Left lobe of liver (tissue), 1 donor: ENCODE results near the gene PCED1A. TPM values are rescaled to one million over a fixed set of nuclear protein-coding genes. Genes with fewer than 3 reads are reported as not detected.

Experiments used
- total RNA-seq: library from RNA; stranded (reverse); gene quantifications from one replicate; pipeline ENCODE4 v1.2.1, GENCODE V29; 2021
- donor health status: DM: no; HTN: yes; CAD: no.

The PCED1A gene
- total RNA-seq, 1 donor from 2014 or later, result 21.4 TPM

Other genes with a start within 250 kb of the PCED1A start
- 30.4 TPM for gene NOP56, start 188.0 kb downstream of the PCED1A start, total RNA-seq
- gene IDH3B, start 176.4 kb downstream of the PCED1A start, total RNA-seq, result 46.9 TPM
- gene EBF4, start 147.9 kb downstream of the PCED1A start, total RNA-seq, result 8.9 TPM
- not detected for gene CPXM1, start 40.0 kb downstream of the PCED1A start, total RNA-seq
- not detected for gene C20orf141, start 25.7 kb downstream of the PCED1A start, total RNA-seq
- not detected for gene TMEM239, start 24.3 kb downstream of the PCED1A start, total RNA-seq
- 19.3 TPM for gene VPS16, start 90 bp upstream of the PCED1A start, total RNA-seq
- gene PTPRA, start 32.8 kb upstream of the PCED1A start, total RNA-seq, result 15.3 TPM
- gene GNRH2, start 203.0 kb upstream of the PCED1A start, total RNA-seq, result 1.6 TPM
- gene MRPS26, start 205.4 kb upstream of the PCED1A start, total RNA-seq, result 48.3 TPM
- 8.4 TPM for gene OXT, start 231.0 kb upstream of the PCED1A start, total RNA-seq
- not detected for gene AVP, start 244.1 kb upstream of the PCED1A start, total RNA-seq